B cell (primary cell): Measurements from ENCODE around the gene SPTB. TPM values are rescaled to one million over a fixed set of nuclear protein-coding genes. Genes with fewer than 3 reads are reported as not detected.

Experiments
- ATAC-seq: fragments of 200-7000 bp; cut with Tn5 transposase; one replicate; pipeline ENCODE4 v1.10.0; 2021; ENCODE audit warnings: low read depth, mild to moderate bottlenecking, moderate number of reproducible peaks, moderate library complexity
- CTCF ChIA-PET: fragments of 350-600 bp; sonication (Branson Sonifier 250); formaldehyde crosslinking; loops from one replicate; lab custom pipeline; 2021; ENCODE audit warnings: antibody characterized with exemption, inconsistent platforms; lab: Charles Lee
- POLR2A ChIA-PET: fragments of 350-600 bp; sonication (Branson Sonifier 250); formaldehyde crosslinking; loops from one replicate; lab custom pipeline; 2021; ENCODE audit warnings: antibody characterized with exemption; lab: Charles Lee
- DNase-seq: peaks from one replicate; pipeline ENCODE4 v3.0.0; 2013
- H2AFZ ChIP-seq: 2 replicates; pipeline ENCODE4 v1.6.1; 2012; ENCODE audit warnings: mild to moderate bottlenecking, low read depth, low read length; ENCODE audit not compliant: insufficient read depth, poor library complexity, severe bottlenecking
- H3K27ac ChIP-seq, 2 donors: 1 replicate in 1 of 2; 2 replicates in 1 of 2; pipeline ENCODE4 v1.5.1; 2012 to 2013; ENCODE audit warnings: low read length in 2 of 2, mild to moderate bottlenecking in 2 of 2, moderate library complexity in 1 of 2
- H3K27me3 ChIP-seq, 4 experiments: fragments of 200-600 bp in 1 of 4; sonication (generic) in 1 of 4; replicated peaks in 1 of 4; 1 replicate in 2 of 4; 2 replicates in 2 of 4; pipeline versions ENCODE4 v1.6.1 to v1.7.0; 2013 to 2016; ENCODE audit warnings: low read length in 3 of 4, mild to moderate bottlenecking in 2 of 4, mixed read lengths in 1 of 4, moderate library complexity in 1 of 4; ENCODE audit not compliant: insufficient read depth in 4 of 4, control insufficient read depth in 3 of 4; ENCODE audit errors: control extremely low read depth in 1 of 4
- H3K36me3 ChIP-seq, 2 experiments: replicated peaks in 1 of 2; 1 replicate in 1 of 2; 2 replicates in 1 of 2; pipeline versions ENCODE4 v1.6.1 to v1.7.1; 2013; ENCODE audit warnings: low read length in 1 of 2; ENCODE audit not compliant: insufficient read depth in 2 of 2, control insufficient read depth in 1 of 2; ENCODE audit errors: control extremely low read depth in 1 of 2, extremely low read depth in 1 of 2
- H3K4me1 ChIP-seq, 2 donors: fragments of 200-600 bp in 1 of 2; sonication (generic) in 1 of 2; 1 replicate in 1 of 2; 2 replicates in 1 of 2; pipeline versions ENCODE4 v1.5.1 to v1.6.1; 2013 to 2017; ENCODE audit warnings: low read length in 2 of 2; ENCODE audit not compliant: control insufficient read depth in 2 of 2, insufficient read depth in 2 of 2
- H3K4me2 ChIP-seq: replicated peaks from 2 replicates; pipeline ENCODE3; 2012; ENCODE audit warnings: mild to moderate bottlenecking, low read depth, low read length; ENCODE audit not compliant: poor library complexity, severe bottlenecking
- H3K4me3 ChIP-seq, 5 experiments: fragments of 200-600 bp in 1 of 5; sonication (generic) in 1 of 5; 1 replicate in 3 of 5; 2 replicates in 2 of 5; pipeline versions ENCODE4 v1.5.1 to v1.7.0; 2011 to 2016; ENCODE audit warnings: low read length in 4 of 5, mild to moderate bottlenecking in 4 of 5, low read depth in 2 of 5, control low read depth in 1 of 5, moderate library complexity in 1 of 5; ENCODE audit not compliant: insufficient read depth in 1 of 5; ENCODE audit errors: control extremely low read depth in 1 of 5, extremely low read depth in 1 of 5
- H3K79me2 ChIP-seq: fragments of 200-600 bp; sonication (generic); one replicate; pipeline ENCODE4 v1.6.0; 2016; ENCODE audit warnings: low read length; ENCODE audit not compliant: control insufficient read depth, insufficient read depth
- H3K9ac ChIP-seq: fragments of 200-600 bp; sonication (generic); 2 replicates; pipeline ENCODE4 v1.6.1; 2017; ENCODE audit warnings: mild to moderate bottlenecking, low read length, moderate library complexity
- H3K9me3 ChIP-seq, 3 donors: one replicate each; pipeline versions ENCODE4 v1.6.1 to v1.7.1; 2013; ENCODE audit warnings: low read length in 2 of 3; ENCODE audit not compliant: control insufficient read depth in 2 of 3, insufficient read depth in 1 of 3; ENCODE audit errors: control extremely low read depth in 1 of 3
- H4K20me1 ChIP-seq: 2 replicates; pipeline ENCODE4 v1.6.0; 2012; ENCODE audit warnings: mild to moderate bottlenecking, low read length; ENCODE audit not compliant: insufficient read depth, control insufficient read depth, poor library complexity, severe bottlenecking
- H3K27ac Mint-ChIP-seq: one replicate; pipeline ENCODE4 v1.8.0; 2021; ENCODE audit warnings: mixed read lengths
- H3K27me3 Mint-ChIP-seq: one replicate; pipeline ENCODE4 v1.8.0; 2021; ENCODE audit warnings: mixed read lengths
- H3K4me1 Mint-ChIP-seq: one replicate; pipeline ENCODE4 v1.8.0; 2021; ENCODE audit warnings: mixed read lengths
- H3K4me3 Mint-ChIP-seq: one replicate; pipeline ENCODE4 v1.8.0; 2021; ENCODE audit warnings: mixed read lengths
- H3K9me3 Mint-ChIP-seq: one replicate; pipeline ENCODE4 v1.8.0; 2022; ENCODE audit warnings: mixed read lengths; ENCODE audit not compliant: insufficient read depth
- EZH2 ChIP-seq: IDR thresholded peaks from 2 replicates; pipeline ENCODE4 v1.6.1; 2012; ENCODE audit warnings: borderline replicate concordance, low read depth, mild to moderate bottlenecking, moderate library complexity, low read length; ENCODE audit not compliant: insufficient read depth, poor library complexity, severe bottlenecking
- WGBS: methylation state at CpG from one replicate; pipeline ENCODE4 v1.1.5; 2013; ENCODE audit warnings: missing lambda C conversion rate; ENCODE audit not compliant: insufficient coverage; 5-methylcytosine and 5-hydroxymethylcytosine counted together
- intact Hi-C: fragments of 100-400 bp; cut with micrococcal nuclease; formaldehyde crosslinking; loops from one replicate; pipeline ENCODE4 v1.10.0; 2022
- polyA plus RNA-seq: library from polyadenylated mRNA; depleted of rRNA; stranded (reverse); fragments of >200 nt; gene quantifications from 2 replicates; pipeline ENCODE4 v1.2.3, GENCODE V29; 2012
- total RNA-seq, 2 donors: library from RNA; stranded (reverse); fragments of 120-200 nt in 1 of 2; gene quantifications; 1 replicate in 1 of 2; 2 replicates in 1 of 2; pipeline versions ENCODE4 v1.2.3 to v1.2.4, GENCODE V29; 2013 to 2022
- TF ChIP-seq, protein P1 (sequence below): fragments of 200-600 bp; IDR thresholded peaks from one replicate; pipeline ENCODE4 v1.8.0; 2022; ENCODE audit warnings: antibody characterized with exemption, mild to moderate bottlenecking

SPTB gene
- total and polyA plus RNA-seq, 2 donors (not counting 1 experiment from before 2014, with no cell fraction given), result 0.12 TPM; not detected in 1

DNA sequence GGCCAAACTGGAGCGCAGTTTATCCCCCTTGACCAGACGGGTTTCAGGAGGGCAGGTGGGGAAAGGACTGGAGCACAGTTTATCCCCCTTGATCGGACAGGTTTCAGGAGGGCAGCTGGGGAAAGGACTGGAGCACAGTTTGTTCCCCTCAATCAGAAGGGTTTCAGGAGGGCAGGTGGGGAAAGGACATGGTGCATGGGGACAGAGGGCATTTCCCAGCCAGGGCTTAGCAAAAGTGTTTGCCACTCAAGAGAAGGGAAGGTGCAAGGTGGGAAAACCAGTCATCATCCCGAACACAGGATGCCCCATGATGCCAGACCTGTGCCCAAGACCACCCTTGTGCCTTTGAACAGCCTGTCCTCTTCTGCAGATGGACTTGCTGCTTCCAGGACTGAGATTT is 54.7 kb downstream of the SPTB start:
- H3K36me3 ChIP-seq, result no peaks in the 10 kb centered on the region
- DNase-seq, result no peak
- no peak overlapping the region for H3K4me3 ChIP-seq
- H3K9me3 ChIP-seq, result no peaks in the 10 kb centered on the region
- Mint-ChIP-seq H3K4me1 (peaks cover 6% of the 10 kb centered on the region), H3K4me3 (no peak overlapping the region), H3K27ac (no peak overlapping the region), H3K9me3 (no peaks in the 10 kb centered on the region), H3K27me3 (peaks cover 40% of the 10 kb centered on the region)
- H3K4me2 ChIP-seq, result no peak overlapping the region
- H2AFZ ChIP-seq, result no peak overlapping the region
- WGBS, result 86% methylated on average over 4 of the region's 4 CpGs
- intact Hi-C loops, result no loop called here
- ATAC-seq, result no peak
- ChIA-PET CTCF (interaction anchor here (1.3 to 3.1 kb wide), 2 partner anchors 22 to 67 kb away, joined by 4 to 17 read pairs; no protein-coding TSS in a partner anchor), POLR2A (no interaction called here)
- H3K9ac ChIP-seq, result no peak overlapping the region
- TF ChIP-seq EZH2, result no peak
- TF ChIP-seq, protein P1, sequence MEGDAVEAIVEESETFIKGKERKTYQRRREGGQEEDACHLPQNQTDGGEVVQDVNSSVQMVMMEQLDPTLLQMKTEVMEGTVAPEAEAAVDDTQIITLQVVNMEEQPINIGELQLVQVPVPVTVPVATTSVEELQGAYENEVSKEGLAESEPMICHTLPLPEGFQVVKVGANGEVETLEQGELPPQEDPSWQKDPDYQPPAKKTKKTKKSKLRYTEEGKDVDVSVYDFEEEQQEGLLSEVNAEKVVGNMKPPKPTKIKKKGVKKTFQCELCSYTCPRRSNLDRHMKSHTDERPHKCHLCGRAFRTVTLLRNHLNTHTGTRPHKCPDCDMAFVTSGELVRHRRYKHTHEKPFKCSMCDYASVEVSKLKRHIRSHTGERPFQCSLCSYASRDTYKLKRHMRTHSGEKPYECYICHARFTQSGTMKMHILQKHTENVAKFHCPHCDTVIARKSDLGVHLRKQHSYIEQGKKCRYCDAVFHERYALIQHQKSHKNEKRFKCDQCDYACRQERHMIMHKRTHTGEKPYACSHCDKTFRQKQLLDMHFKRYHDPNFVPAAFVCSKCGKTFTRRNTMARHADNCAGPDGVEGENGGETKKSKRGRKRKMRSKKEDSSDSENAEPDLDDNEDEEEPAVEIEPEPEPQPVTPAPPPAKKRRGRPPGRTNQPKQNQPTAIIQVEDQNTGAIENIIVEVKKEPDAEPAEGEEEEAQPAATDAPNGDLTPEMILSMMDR, result no peak
- H3K27me3 ChIP-seq, result peaks cover 0 to 15% (median 3%) of the 10 kb centered on the region in 4 experiments
- no peaks in the 10 kb centered on the region for H4K20me1 ChIP-seq
- H3K27ac ChIP-seq, result no peak overlapping the region
- peaks cover 6 to 7% of the 10 kb centered on the region in 2 donors for H3K4me1 ChIP-seq
- no peaks in the 10 kb centered on the region for H3K79me2 ChIP-seq

DNA sequence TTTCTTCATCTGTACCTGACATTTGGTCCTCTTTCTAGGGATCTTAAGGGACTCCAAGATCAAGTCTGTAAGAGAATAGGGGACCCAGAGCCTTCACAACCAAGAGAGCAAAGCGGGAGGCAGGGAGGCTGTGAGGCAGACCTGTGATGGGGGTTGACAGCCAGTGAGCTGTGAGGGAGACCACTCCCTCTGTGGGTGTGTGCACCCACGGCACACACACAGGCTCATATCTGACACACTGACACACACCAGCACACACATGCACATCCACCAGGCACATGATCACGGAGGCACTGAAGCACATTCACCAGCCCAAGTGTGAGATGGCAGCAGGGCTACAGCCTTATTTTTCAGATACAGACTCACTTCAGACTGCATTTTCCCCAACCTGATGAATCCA is 55.2 kb downstream of the SPTB start:
- Histone ChIP-seq H3K4me1 (peaks cover 6 to 7% of the 10 kb centered on the region in 2 donors), H3K9ac (no peak overlapping the region), H3K36me3 (no peaks in the 10 kb centered on the region), H3K27ac (no peak overlapping the region), H3K4me3 (no peak overlapping the region), H3K4me2 (no peak overlapping the region), H2AFZ (no peak overlapping the region), H4K20me1 (no peaks in the 10 kb centered on the region), H3K9me3 (no peaks in the 10 kb centered on the region), H3K79me2 (no peaks in the 10 kb centered on the region), H3K27me3 (peaks cover 0 to 15% (median 3%) of the 10 kb centered on the region in 4 experiments)
- H3K9me3 Mint-ChIP-seq, result no peaks in the 10 kb centered on the region
- intact Hi-C loops, result loop anchor here (5.0 kb wide), 1 partner anchor 68 kb away; no protein-coding TSS in a partner anchor
- TF ChIP-seq EZH2, result no peak
- TF ChIP-seq, protein P1, result no peak
- ChIA-PET POLR2A (no interaction called here), CTCF (interaction anchor here (1.0 to 2.7 kb wide), 12 partner anchors 10 to 160 kb away, joined by 3 to 105 read pairs (median 4); partner anchors contain the start of gene CHURC1)
- ATAC-seq (no peak), DNase-seq (no peak)
- no peak overlapping the region for H3K27ac Mint-ChIP-seq
- peaks cover 6% of the 10 kb centered on the region for H3K4me1 Mint-ChIP-seq
- 94% methylated on average over 2 of the region's 3 CpGs for WGBS
- peaks cover 43% of the 10 kb centered on the region for H3K27me3 Mint-ChIP-seq
- H3K4me3 Mint-ChIP-seq, result no peak overlapping the region
